NK-92 treated with Interleukin-12 subunit alpha and Interleukin-12 subunit beta, amount 100 ng/mL, for 24 hours (cell line): Measurements from ENCODE around the gene STMN1.

ENCODE experiments used
- DNase-seq: peaks from one replicate; lab custom pipeline; 2025; lab: John Stamatoyannopoulos, UW

The STMN1 gene

GRCh38 chr1:25922056-25922970 is 16.1 kb upstream of the STMN1 start:
- no peak for DNase-seq

DNA sequence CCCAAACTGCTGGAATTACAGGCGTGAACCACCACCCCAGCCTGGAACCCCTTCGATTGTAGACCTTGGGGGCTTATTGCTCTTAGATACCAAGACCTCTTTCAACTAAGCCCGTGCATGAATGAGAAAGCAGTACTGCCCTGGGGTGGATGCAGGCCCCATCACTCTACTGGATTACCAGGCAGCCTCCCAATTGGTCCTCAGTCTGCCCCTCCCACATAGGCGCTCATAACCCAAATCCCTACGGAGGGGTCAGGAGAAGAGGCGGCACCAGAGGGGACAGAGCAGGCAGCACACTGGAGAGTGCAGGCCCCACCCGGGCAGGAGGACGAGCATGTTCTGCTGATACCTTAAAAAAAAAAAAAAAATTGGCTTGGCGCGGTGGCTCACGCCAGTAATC is 12.4 kb upstream of the STMN1 start:
- DNase-seq, result no peak

GRCh38 chr1:25917996-25918395 is 11.8 kb upstream of the STMN1 start:
- no peak for DNase-seq

- no peak for DNase-seq
Measured at GRCh38 chr1:25916460-25916859, 10.2 kb upstream of the STMN1 start.

GRCh38 chr1:25914074-25914995 is 8.1 kb upstream of the STMN1 start:
- DNase-seq, result no peak

DNA sequence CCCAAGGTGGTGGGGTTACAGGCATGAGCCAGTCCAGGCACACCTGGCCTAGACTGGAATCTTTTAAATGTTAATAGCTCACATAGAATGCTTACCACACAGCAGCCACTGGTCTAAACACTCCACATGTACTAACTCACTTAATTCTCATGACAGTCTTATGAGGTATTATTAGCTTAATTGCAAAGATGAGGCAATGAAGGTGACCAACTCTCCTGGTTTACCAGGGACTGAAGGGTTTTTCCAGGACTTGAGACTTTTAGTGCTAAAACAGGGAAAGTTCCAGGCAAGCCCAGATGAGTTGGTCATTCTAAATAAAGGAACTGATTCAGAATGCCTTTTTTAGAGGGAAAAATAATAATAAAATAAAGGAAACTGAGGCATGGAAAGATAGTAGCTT is 7.0 kb upstream of the STMN1 start:
- no peak for DNase-seq

- no peak for DNase-seq
Measured at GRCh38 chr1:25912076-25912831, 6.0 kb upstream of the STMN1 start.

DNA sequence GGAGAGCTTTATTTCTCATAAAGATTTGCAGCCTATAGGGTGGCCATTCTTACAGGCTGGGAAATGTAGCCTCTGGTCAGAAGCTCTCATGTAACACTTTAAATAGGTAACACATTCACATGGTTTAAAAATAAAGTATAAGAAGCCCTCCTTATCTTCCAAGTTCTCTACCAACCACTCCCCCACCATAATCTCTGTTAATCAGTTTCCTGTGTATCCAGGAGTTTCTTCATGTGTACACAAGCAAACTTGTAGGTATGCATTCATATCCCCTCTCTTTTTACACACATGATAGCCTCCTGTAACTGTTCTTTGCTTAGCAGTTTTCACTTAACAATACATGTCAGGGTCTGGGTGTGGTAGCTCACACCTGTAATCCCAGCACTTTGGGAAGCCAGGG is 4.9 kb upstream of the STMN1 start:
- DNase-seq, result no peak

DNA sequence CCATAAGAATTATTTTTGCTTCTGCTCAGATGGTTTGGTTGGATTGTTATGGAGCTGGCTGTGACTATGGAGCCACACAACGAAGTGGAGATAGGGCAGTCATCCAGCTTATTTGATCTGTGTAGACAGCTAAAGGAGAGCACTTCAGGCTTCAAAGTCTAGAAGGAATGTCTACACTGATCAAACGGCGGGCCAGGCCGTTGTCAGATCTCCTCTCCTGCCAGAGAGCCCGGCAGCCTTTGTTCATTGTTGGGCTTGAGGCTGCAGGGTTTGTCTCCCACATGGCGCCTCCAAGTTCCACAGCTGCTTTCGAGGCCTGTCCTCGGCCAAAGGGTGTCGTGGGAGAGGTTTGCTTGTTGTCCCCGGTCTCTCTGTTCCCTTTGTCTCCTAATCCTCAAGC is 2.8 kb upstream of the STMN1 start:
- DNase-seq, result no peak

GRCh38 chr1:25908161-25908560 is 1.9 kb upstream of the STMN1 start:
- DNase-seq, result no peak

- DNase-seq, result no peak
Measured at GRCh38 chr1:25907601-25908000, 1.4 kb upstream of the STMN1 start.

GRCh38 chr1:25906644-25907300 is 553 bp upstream of the STMN1 start:
- DNase-seq, result no peak

DNA sequence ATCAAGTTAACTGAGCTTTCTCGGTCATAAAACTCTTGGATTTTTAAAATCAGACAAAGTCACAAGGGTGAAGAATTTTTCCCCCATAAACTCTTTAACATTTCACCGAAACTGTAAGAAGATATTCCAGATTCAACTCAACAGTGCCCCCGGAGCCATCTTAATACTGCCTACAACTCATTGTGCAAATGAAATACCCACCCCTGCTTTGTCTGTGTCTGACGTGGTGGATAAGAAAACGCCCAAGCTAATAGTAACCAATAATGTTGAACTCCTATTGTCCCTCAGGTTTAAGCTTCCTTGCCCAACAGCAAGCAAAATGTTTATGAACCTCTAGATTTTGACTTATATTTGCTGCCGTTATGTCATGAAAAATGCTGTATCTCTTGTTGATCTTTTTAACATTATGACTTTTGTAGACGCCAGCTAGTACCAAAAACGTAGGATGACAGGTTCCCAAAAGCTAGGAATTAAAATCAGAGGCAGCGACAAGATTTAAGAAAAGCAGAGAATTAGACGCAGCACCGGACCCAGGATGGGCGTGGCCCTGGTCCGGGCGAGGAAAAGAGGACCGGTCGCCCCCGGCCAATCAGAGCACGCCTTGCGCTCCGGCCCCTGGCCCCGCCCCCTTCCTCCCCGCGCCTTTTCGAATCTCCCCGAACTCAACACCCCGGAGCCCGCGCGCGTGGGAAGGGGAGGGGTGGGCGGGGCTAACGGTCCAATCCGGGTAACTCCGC is 1.1 kb downstream of the STMN1 start:
- DNase-seq, result peak; percentile 97

GRCh38 chr1:25903986-25904385 is 2.2 kb downstream of the STMN1 start:
- no peak for DNase-seq

DNA sequence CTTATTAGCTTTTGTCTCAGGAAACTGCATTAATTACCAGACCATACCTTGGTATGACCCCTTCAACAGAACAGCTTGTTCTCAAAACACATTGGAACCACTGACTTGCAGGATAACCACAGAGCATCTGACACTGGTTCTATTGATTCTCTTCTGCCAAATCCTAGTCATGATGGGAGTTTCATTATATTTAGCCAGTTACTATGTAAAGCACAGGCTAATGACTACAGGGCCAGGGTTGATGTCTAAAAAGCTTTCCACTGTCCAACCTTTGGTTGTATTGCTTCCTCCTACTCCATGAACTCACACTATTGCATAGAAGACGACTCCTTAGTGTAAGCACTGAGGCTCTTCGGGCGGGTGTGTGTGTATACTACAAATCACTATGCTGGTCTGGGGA is 3.8 kb downstream of the STMN1 start:
- DNase-seq, result no peak

DNA sequence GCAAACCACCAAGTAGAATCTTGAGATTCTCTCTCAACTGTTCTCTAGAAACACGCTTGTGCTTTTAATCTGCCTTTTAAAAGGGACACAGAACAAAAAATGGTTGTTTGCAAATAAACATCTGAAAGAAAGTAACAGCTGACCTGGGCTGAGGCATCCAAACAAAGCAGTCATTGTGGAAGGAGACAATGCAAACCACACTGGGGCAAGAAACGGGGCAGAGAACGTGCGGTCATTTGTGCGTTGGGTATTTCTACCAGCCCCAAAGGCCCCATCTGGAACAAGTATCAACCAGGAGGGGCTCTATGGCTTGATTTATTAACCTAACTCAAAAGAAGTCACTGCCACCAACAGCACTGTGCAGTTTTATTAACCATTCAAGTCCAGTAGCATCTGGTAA is 6.0 kb downstream of the STMN1 start:
- DNase-seq, result no peak

- no peak for DNase-seq
Measured at GRCh38 chr1:25899792-25900191, 6.4 kb downstream of the STMN1 start.

GRCh38 chr1:25898223-25899015 is 7.8 kb downstream of the STMN1 start:
- no peak for DNase-seq

DNA sequence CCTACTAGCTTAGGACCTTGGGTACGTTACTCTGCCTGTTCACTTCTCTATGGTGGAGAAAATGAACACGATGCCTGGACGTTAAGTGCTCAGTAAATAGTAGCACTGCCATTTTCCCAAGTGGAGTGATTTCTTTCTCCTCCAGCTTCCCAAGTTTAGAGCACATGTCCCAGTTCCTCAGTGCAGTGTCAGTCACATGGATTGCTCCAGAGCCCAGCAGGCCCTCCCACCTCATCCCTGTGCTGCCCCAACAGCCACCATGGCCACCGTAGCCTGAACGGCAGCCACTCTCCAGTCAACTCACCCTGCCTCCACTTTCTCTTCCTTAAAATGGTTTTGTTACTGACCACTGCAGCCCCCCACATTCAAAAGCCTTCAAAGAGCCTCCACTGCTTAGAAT is 8.5 kb downstream of the STMN1 start:
- DNase-seq, result no peak

DNA sequence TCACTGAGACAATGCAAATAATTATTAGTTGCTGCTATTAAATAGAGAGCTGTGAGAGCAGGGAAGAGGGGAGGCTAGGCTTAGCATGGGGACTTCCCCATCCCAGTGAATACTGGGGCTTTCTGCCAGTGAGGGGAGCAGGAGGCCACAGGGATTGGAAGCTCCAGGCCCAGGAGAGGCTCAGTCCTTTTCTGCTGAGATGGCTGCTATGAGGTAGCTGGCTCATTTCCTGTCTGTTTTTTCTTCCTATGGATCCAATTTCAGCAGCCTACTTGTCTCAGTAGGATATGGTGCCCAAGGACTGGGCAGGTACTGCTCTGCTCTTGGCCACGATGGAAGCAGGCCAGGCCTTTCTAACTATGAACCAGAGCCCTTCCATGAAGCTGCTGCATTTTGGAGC is 10.0 kb downstream of the STMN1 start:
- no peak for DNase-seq
